Measurements from ENCODE around the gene TM9SF3.

DNA sequence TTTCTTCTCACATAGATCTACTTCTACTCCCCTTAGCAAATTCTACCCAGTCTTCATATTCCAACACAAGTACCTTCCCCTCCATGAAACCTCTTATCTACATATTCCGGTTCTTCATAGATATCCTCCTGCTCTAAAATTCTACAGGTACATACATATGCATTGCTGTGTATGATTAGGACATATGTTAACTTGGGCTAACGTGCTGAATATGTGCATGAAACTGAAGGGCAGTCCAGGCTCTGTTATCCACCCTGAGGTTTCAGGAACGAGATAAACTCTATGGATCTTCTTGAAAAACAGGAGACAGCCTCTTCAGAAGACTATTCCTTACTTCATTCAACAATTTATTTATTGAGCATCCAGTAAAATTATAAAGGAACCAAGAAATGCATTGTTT lies 31.5 kb downstream of the TM9SF3 start:
- TF ChIP-seq EZH2 (IDR thresholded peaks at IDR 0.05; ENCODE audit: borderline replicate concordance, low read depth, low read length, poor library complexity, severe bottlenecking) = no peak
- TF ChIP-seq, protein P1, sequence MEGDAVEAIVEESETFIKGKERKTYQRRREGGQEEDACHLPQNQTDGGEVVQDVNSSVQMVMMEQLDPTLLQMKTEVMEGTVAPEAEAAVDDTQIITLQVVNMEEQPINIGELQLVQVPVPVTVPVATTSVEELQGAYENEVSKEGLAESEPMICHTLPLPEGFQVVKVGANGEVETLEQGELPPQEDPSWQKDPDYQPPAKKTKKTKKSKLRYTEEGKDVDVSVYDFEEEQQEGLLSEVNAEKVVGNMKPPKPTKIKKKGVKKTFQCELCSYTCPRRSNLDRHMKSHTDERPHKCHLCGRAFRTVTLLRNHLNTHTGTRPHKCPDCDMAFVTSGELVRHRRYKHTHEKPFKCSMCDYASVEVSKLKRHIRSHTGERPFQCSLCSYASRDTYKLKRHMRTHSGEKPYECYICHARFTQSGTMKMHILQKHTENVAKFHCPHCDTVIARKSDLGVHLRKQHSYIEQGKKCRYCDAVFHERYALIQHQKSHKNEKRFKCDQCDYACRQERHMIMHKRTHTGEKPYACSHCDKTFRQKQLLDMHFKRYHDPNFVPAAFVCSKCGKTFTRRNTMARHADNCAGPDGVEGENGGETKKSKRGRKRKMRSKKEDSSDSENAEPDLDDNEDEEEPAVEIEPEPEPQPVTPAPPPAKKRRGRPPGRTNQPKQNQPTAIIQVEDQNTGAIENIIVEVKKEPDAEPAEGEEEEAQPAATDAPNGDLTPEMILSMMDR (conservative IDR thresholded peaks at IDR 0.05; ENCODE audit: low read depth, low read length) = no peak

Data from A673 (cell line).